ENCODE results near the gene MAP1LC3B.

DNA sequence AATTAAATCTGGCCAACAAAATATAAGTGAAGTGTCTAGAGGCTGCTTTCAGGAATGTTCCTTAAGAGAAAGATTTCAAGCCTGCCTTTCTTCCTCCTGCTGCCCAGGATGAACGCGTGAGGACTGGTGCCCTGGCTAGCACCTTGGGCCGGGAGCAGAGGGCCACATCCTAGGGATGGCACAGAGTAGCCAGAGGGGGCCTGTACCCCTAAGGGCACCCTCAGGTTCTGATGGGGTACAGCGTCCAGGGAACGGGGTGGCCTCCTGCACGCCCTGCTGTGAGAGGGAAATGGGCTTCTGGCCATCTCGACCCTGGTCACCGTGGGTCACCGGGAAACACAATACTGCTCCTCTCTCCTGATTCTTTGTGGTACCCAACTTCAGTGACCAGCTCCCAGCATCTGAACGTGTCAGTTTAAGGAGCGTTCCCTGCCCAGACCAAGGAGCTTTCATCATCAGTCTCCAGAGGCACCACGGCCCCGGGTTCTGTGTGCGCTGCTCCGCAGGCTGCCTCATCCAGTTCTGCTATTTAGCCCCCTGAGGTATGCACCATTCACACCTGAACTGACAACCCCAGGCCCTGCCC, 40.3 kb downstream of the MAP1LC3B start:
- TF ChIP-seq ZNF76 (tag by site-specific recombination; IDR thresholded peaks at IDR 0.05; ENCODE audit: borderline replicate concordance, low read depth) = no peak
- TF ChIP-seq, protein P1, sequence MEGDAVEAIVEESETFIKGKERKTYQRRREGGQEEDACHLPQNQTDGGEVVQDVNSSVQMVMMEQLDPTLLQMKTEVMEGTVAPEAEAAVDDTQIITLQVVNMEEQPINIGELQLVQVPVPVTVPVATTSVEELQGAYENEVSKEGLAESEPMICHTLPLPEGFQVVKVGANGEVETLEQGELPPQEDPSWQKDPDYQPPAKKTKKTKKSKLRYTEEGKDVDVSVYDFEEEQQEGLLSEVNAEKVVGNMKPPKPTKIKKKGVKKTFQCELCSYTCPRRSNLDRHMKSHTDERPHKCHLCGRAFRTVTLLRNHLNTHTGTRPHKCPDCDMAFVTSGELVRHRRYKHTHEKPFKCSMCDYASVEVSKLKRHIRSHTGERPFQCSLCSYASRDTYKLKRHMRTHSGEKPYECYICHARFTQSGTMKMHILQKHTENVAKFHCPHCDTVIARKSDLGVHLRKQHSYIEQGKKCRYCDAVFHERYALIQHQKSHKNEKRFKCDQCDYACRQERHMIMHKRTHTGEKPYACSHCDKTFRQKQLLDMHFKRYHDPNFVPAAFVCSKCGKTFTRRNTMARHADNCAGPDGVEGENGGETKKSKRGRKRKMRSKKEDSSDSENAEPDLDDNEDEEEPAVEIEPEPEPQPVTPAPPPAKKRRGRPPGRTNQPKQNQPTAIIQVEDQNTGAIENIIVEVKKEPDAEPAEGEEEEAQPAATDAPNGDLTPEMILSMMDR (tag by site-specific recombination; IDR thresholded peaks at IDR 0.05) = no peak
- TF ChIP-seq ZNF214 (tag by site-specific recombination; IDR thresholded peaks at IDR 0.05; ENCODE audit: borderline replicate concordance) = no peak
- no peak for TF ChIP-seq ZNF670 (tag by site-specific recombination; IDR thresholded peaks at IDR 0.05; ENCODE audit: low read depth)
- TF ChIP-seq, protein P2, sequence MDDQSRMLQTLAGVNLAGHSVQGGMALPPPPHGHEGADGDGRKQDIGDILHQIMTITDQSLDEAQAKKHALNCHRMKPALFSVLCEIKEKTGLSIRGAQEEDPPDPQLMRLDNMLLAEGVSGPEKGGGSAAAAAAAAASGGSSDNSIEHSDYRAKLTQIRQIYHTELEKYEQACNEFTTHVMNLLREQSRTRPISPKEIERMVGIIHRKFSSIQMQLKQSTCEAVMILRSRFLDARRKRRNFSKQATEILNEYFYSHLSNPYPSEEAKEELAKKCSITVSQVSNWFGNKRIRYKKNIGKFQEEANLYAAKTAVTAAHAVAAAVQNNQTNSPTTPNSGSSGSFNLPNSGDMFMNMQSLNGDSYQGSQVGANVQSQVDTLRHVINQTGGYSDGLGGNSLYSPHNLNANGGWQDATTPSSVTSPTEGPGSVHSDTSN (CRISPR knock-in tag; IDR thresholded peaks at IDR 0.05) = no peak
- no peak for TF ChIP-seq ZBTB7A (tag by site-specific recombination; IDR thresholded peaks at IDR 0.05; ENCODE audit: low read depth)
